Lower lobe of right lung (tissue), 2 donors: ENCODE measurements around the gene TNFAIP2. TPM values are rescaled to one million over a fixed set of nuclear protein-coding genes. Genes with fewer than 3 reads are reported as not detected.
A peak's percentile ranks its signal among the peaks of the same experiment; 100 is the strongest.

Source experiments
- ATAC-seq, 2 donors: fragments of 200-7000 bp; cut with Tn5 transposase; one replicate each; pipeline ENCODE4 v1.9.1; 2020 to 2022; ENCODE audit warnings: mild to moderate bottlenecking in 2 of 2, moderate library complexity in 2 of 2
- DNase-seq: peaks from one replicate; pipeline ENCODE4 v3.0.0-alpha.2; 2020
- H3K27ac ChIP-seq: fragments of 200-600 bp; one replicate; pipeline ENCODE4 v1.8.0; 2022
- H3K27me3 ChIP-seq: fragments of 200-600 bp; one replicate; pipeline ENCODE4 v1.8.0; 2022; ENCODE audit warnings: low read depth
- H3K36me3 ChIP-seq: fragments of 200-600 bp; one replicate; pipeline ENCODE4 v1.8.0; 2022; ENCODE audit warnings: mild to moderate bottlenecking
- H3K4me1 ChIP-seq: fragments of 200-600 bp; one replicate; pipeline ENCODE4 v1.8.0; 2022
- H3K4me3 ChIP-seq: fragments of 200-600 bp; one replicate; pipeline ENCODE4 v1.8.0; 2022; ENCODE audit warnings: mild to moderate bottlenecking
- H3K9me3 ChIP-seq: fragments of 200-600 bp; one replicate; pipeline ENCODE4 v1.8.0; 2022
- CTCF ChIP-seq: fragments of 200-600 bp; IDR thresholded peaks from one replicate; pipeline ENCODE4 v1.8.0; 2022; ENCODE audit warnings: antibody characterized with exemption, mild to moderate bottlenecking
- intact Hi-C: fragments of 100-400 bp; cut with DNase I; formaldehyde crosslinking; loops from one replicate; pipeline ENCODE4 v1.11.0; 2022
- total RNA-seq: library from RNA; stranded (reverse); fragmentation: NEBNext Ultra II Directional; extraction: Animal tissue kit (Norgen Biotek cat#: 25700); gene quantifications from one replicate; pipeline ENCODE4 v1.2.1, GENCODE V29; 2021
- donor health status: DM: no; HTN: yes; CAD: no; lungs with severe emphysema.

TNFAIP2 gene
- total RNA-seq, 1 donor from 2014 or later: 254 TPM

- intact Hi-C loops: loop anchor here (10.0 kb wide), 1 partner anchor 195 kb away; no protein-coding TSS in a partner anchor
- ATAC-seq: no peak
- Histone ChIP-seq H3K9me3 (no peaks in the 10 kb centered on the region), H3K27me3 (peaks cover 54% of the 10 kb centered on the region), H3K4me1 (peaks cover 30% of the 10 kb centered on the region), H3K4me3 (no peak overlapping the region), H3K36me3 (no peaks in the 10 kb centered on the region), H3K27ac (no peak overlapping the region)
- TF ChIP-seq CTCF: no peak
- no peak for DNase-seq
Observed at GRCh38 chr14:103099733-103100280, 23.5 kb upstream of the TNFAIP2 start.

GRCh38 chr14:103100281-103101121 is 22.8 kb upstream of the TNFAIP2 start:
- Histone ChIP-seq H3K27ac (no peak overlapping the region), H3K36me3 (no peaks in the 10 kb centered on the region), H3K4me1 (peaks cover 30% of the 10 kb centered on the region), H3K4me3 (no peak overlapping the region), H3K27me3 (peaks cover 55% of the 10 kb centered on the region), H3K9me3 (no peaks in the 10 kb centered on the region)
- ATAC-seq (no peak), DNase-seq (no peak)
- no peak for TF ChIP-seq CTCF
- intact Hi-C loops: loop anchor here (10.0 kb wide), 1 partner anchor 194 kb away; no protein-coding TSS in a partner anchor

GRCh38 chr14:103101257-103101962 is 21.9 kb upstream of the TNFAIP2 start:
- Histone ChIP-seq H3K4me3 (no peak overlapping the region), H3K27me3 (peaks cover 55% of the 10 kb centered on the region), H3K36me3 (no peaks in the 10 kb centered on the region), H3K9me3 (no peaks in the 10 kb centered on the region), H3K4me1 (peaks cover 30% of the 10 kb centered on the region), H3K27ac (no peak overlapping the region)
- DNase-seq (no peak), ATAC-seq (no peak)
- no peak for TF ChIP-seq CTCF
- intact Hi-C loops: loop anchor here (10.0 kb wide), 1 partner anchor 193 kb away; no protein-coding TSS in a partner anchor

GRCh38 chr14:103101963-103102688 is 21.1 kb upstream of the TNFAIP2 start:
- intact Hi-C loops: loop anchor here (10.0 kb wide), 1 partner anchor 193 kb away; no protein-coding TSS in a partner anchor
- Histone ChIP-seq H3K27me3 (peaks cover 55% of the 10 kb centered on the region), H3K36me3 (no peaks in the 10 kb centered on the region), H3K27ac (no peak overlapping the region), H3K4me1 (peaks cover 30% of the 10 kb centered on the region), H3K4me3 (peak overlapping the region; percentile 8), H3K9me3 (no peaks in the 10 kb centered on the region)
- DNase-seq (no peak), ATAC-seq (no peak)
- TF ChIP-seq CTCF: no peak
